H1 (cell line): ENCODE results near the gene DIO3. TPM values are rescaled to one million over a fixed set of nuclear protein-coding genes. Genes with fewer than 3 reads are reported as not detected.

Source experiments
- RXRA ChIP-seq: IDR thresholded peaks from 2 replicates; pipeline ENCODE4 v1.6.1; 2011; ENCODE audit warnings: low read depth, mild to moderate bottlenecking, low read length, moderate library complexity; ENCODE audit not compliant: insufficient read depth
- polyA plus RNA-seq, 7 experiments: library from polyadenylated mRNA; depleted of rRNA in 3 of 7; stranded (reverse) in 5 of 7; unstranded in 2 of 7; fragments of >200 nt in 5 of 7; fragments of 200-250 nt in 2 of 7; gene quantifications; 1 replicate in 5 of 7; 2 replicates in 1 of 7; 4 replicates in 1 of 7; pipeline versions ENCODE4 v1.2.1 to v1.2.3, GENCODE V29; 2011 to 2013; ENCODE audit warnings: missing spikeins in 2 of 7, mixed read lengths in 2 of 7
- total RNA-seq: library from RNA; stranded (reverse); fragmentation: NEBNext Ultra II Directional; extraction: Animal tissue kit (Norgen Biotek cat#: 25700); gene quantifications from 2 replicates; pipeline ENCODE4 v1.2.1, GENCODE V29; 2021
- TF ChIP-seq, protein P1 (sequence below): fragments of 300-600 bp; sonication (generic); IDR thresholded peaks from 2 replicates; pipeline ENCODE4 v1.7.1; 2012; ENCODE audit warnings: low read length, moderate library complexity, mild to moderate bottlenecking, inconsistent platforms; ENCODE audit not compliant: insufficient replicate concordance
- TF ChIP-seq, protein P2 (sequence below), 3 experiments: IDR thresholded peaks; 1 replicate in 2 of 3; 2 replicates in 1 of 3; pipeline versions ENCODE4 v1.5.1 to v1.6.1; 2011; ENCODE audit warnings: low read length in 3 of 3, mild to moderate bottlenecking in 3 of 3, inconsistent platforms in 2 of 3, low read depth in 1 of 3, moderate library complexity in 1 of 3; ENCODE audit not compliant: insufficient read depth in 1 of 3; ENCODE audit errors: control extremely low read depth in 1 of 3
- TF ChIP-seq, protein P3 (sequence below): IDR thresholded peaks from 2 replicates; pipeline ENCODE4 v1.6.1; 2011; ENCODE audit warnings: low read length, improper control_type of control experiment

The DIO3 gene
- total and polyA plus RNA-seq, 2 of the 8 experiments (the other 6 are each of a cell fraction or from before 2014, with no cell fraction given): 0.17 to 0.19 TPM

DNA sequence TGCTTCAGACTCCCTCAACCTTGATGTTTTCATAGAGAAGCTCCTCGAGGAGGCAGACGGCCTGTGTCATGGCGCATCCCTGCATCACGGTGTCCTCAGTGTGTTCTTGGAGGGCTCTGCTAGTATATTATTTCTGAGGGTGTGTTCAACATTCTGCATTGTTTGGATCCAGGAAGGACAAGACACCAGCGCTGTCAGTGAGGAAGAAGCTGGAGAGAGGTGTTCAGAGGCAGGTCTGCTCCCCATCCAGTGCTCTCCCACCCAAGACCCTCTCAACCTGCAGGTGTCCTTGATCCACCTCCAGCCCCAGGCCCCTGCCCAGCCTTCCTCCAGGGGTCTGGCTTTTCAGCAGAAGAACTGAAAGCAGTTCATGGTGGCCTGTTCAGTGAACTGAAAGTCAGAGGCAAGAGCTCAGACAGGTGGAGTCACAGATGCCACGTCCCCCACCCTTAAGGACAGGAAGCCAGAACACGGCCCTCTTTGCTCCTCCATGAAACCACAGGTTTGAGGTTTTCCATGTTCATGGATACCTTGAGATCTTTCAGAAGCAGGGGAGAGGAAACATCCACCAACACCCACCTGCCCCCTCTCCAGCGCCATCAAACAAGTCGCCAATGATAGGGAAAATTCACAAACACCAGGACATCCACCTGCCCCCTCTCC is 37.4 kb downstream of the DIO3 start (continued):
- TF ChIP-seq, protein P1, sequence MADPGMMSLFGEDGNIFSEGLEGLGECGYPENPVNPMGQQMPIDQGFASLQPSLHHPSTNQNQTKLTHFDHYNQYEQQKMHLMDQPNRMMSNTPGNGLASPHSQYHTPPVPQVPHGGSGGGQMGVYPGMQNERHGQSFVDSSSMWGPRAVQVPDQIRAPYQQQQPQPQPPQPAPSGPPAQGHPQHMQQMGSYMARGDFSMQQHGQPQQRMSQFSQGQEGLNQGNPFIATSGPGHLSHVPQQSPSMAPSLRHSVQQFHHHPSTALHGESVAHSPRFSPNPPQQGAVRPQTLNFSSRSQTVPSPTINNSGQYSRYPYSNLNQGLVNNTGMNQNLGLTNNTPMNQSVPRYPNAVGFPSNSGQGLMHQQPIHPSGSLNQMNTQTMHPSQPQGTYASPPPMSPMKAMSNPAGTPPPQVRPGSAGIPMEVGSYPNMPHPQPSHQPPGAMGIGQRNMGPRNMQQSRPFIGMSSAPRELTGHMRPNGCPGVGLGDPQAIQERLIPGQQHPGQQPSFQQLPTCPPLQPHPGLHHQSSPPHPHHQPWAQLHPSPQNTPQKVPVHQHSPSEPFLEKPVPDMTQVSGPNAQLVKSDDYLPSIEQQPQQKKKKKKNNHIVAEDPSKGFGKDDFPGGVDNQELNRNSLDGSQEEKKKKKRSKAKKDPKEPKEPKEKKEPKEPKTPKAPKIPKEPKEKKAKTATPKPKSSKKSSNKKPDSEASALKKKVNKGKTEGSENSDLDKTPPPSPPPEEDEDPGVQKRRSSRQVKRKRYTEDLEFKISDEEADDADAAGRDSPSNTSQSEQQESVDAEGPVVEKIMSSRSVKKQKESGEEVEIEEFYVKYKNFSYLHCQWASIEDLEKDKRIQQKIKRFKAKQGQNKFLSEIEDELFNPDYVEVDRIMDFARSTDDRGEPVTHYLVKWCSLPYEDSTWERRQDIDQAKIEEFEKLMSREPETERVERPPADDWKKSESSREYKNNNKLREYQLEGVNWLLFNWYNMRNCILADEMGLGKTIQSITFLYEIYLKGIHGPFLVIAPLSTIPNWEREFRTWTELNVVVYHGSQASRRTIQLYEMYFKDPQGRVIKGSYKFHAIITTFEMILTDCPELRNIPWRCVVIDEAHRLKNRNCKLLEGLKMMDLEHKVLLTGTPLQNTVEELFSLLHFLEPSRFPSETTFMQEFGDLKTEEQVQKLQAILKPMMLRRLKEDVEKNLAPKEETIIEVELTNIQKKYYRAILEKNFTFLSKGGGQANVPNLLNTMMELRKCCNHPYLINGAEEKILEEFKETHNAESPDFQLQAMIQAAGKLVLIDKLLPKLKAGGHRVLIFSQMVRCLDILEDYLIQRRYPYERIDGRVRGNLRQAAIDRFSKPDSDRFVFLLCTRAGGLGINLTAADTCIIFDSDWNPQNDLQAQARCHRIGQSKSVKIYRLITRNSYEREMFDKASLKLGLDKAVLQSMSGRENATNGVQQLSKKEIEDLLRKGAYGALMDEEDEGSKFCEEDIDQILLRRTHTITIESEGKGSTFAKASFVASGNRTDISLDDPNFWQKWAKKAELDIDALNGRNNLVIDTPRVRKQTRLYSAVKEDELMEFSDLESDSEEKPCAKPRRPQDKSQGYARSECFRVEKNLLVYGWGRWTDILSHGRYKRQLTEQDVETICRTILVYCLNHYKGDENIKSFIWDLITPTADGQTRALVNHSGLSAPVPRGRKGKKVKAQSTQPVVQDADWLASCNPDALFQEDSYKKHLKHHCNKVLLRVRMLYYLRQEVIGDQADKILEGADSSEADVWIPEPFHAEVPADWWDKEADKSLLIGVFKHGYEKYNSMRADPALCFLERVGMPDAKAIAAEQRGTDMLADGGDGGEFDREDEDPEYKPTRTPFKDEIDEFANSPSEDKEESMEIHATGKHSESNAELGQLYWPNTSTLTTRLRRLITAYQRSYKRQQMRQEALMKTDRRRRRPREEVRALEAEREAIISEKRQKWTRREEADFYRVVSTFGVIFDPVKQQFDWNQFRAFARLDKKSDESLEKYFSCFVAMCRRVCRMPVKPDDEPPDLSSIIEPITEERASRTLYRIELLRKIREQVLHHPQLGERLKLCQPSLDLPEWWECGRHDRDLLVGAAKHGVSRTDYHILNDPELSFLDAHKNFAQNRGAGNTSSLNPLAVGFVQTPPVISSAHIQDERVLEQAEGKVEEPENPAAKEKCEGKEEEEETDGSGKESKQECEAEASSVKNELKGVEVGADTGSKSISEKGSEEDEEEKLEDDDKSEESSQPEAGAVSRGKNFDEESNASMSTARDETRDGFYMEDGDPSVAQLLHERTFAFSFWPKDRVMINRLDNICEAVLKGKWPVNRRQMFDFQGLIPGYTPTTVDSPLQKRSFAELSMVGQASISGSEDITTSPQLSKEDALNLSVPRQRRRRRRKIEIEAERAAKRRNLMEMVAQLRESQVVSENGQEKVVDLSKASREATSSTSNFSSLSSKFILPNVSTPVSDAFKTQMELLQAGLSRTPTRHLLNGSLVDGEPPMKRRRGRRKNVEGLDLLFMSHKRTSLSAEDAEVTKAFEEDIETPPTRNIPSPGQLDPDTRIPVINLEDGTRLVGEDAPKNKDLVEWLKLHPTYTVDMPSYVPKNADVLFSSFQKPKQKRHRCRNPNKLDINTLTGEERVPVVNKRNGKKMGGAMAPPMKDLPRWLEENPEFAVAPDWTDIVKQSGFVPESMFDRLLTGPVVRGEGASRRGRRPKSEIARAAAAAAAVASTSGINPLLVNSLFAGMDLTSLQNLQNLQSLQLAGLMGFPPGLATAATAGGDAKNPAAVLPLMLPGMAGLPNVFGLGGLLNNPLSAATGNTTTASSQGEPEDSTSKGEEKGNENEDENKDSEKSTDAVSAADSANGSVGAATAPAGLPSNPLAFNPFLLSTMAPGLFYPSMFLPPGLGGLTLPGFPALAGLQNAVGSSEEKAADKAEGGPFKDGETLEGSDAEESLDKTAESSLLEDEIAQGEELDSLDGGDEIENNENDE: no peak
- TF ChIP-seq, protein P2, sequence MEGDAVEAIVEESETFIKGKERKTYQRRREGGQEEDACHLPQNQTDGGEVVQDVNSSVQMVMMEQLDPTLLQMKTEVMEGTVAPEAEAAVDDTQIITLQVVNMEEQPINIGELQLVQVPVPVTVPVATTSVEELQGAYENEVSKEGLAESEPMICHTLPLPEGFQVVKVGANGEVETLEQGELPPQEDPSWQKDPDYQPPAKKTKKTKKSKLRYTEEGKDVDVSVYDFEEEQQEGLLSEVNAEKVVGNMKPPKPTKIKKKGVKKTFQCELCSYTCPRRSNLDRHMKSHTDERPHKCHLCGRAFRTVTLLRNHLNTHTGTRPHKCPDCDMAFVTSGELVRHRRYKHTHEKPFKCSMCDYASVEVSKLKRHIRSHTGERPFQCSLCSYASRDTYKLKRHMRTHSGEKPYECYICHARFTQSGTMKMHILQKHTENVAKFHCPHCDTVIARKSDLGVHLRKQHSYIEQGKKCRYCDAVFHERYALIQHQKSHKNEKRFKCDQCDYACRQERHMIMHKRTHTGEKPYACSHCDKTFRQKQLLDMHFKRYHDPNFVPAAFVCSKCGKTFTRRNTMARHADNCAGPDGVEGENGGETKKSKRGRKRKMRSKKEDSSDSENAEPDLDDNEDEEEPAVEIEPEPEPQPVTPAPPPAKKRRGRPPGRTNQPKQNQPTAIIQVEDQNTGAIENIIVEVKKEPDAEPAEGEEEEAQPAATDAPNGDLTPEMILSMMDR (IDR thresholded peaks at IDR 0.05; ENCODE audit: control extremely low read depth in 1 of 3, insufficient read depth in 1 of 3, low read depth in 1 of 3, low read length in 3 of 3): no peak
- no peak for TF ChIP-seq RXRA
- TF ChIP-seq, protein P3, sequence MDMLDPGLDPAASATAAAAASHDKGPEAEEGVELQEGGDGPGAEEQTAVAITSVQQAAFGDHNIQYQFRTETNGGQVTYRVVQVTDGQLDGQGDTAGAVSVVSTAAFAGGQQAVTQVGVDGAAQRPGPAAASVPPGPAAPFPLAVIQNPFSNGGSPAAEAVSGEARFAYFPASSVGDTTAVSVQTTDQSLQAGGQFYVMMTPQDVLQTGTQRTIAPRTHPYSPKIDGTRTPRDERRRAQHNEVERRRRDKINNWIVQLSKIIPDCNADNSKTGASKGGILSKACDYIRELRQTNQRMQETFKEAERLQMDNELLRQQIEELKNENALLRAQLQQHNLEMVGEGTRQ: no peak
